K562 (cell line): ENCODE data around the gene EMD. TPM values are rescaled to one million over a fixed set of nuclear protein-coding genes. Genes with fewer than 3 reads are reported as not detected.
A peak's percentile ranks its signal among the peaks of the same experiment; 100 is the strongest.

Source experiments
- ATAC-seq: fragments of 200-7000 bp; cut with Tn5 transposase; 3 replicates; pipeline ENCODE4 v1.9.1; 2020; ENCODE audit warnings: moderate library complexity
- BruUV-seq: library from RNA; stranded (reverse); fragments of 400-500 nt; replicated peaks from 2 replicates; lab custom pipeline; 2021; lab: Mats Ljungman, UMichigan
- CTCF ChIA-PET: fragments of 300-600 bp; formaldehyde crosslinking; extraction: SDS; loops from one replicate; lab custom pipeline; 2021; ENCODE audit warnings: low intra/inter-chr PET ratio; lab: Yijun Ruan, JAX
- POLR2A ChIA-PET: fragments of 300-600, 350-650 bp; sonication (Branson Sonifier 250); formaldehyde crosslinking; extraction: SDS; loops from one replicate; lab custom pipeline; 2021; ENCODE audit warnings: antibody characterized with exemption, inconsistent platforms; lab: Yijun Ruan, JAX
- DNase-seq, 4 experiments: peaks; one replicate each; pipeline versions ENCODE4 v3.0.0 to v3.0.0-alpha.2; 2011 to 2018; ENCODE audit warnings: low spot score in 3 of 4, mixed read lengths in 3 of 4; ENCODE audit errors: extremely low read depth in 1 of 4
- FAIRE-seq: peaks from 2 replicates; lab custom pipeline; 2011; peaks lifted over from hg19 to GRCh38; lab: Jason Lieb, UNC
- H2AFZ ChIP-seq: 2 replicates; pipeline ENCODE4 v1.6.0; 2011; ENCODE audit warnings: low read depth, low read length, control low read depth, inconsistent platforms
- H3K27ac ChIP-seq: fragments of 200-600 bp; 3 replicates; pipeline ENCODE4 v1.8.0; 2011; ENCODE audit warnings: low read depth, mild to moderate bottlenecking, control low read depth, inconsistent platforms, low read length, moderate library complexity, mixed read lengths; ENCODE audit errors: extremely low read depth
- H3K27me3 ChIP-seq, 2 experiments: fragments of 300-600 bp in 1 of 2; 2 replicates in 1 of 2; 3 replicates in 1 of 2; pipeline versions ENCODE4 v1.6.0 to v1.8.0; 2011; ENCODE audit warnings: inconsistent platforms in 2 of 2, low read length in 2 of 2, mild to moderate bottlenecking in 1 of 2, mixed read lengths in 1 of 2, moderate library complexity in 1 of 2; ENCODE audit not compliant: control insufficient read depth in 2 of 2, insufficient read depth in 2 of 2
- H3K36me3 ChIP-seq: fragments of 300-600 bp; 3 replicates; pipeline ENCODE4 v1.8.0; 2011; ENCODE audit warnings: mild to moderate bottlenecking, low read length, inconsistent platforms; ENCODE audit not compliant: control insufficient read depth, insufficient read depth
- H3K4me1 ChIP-seq, 2 experiments: fragments of 200-600 bp in 1 of 2; replicated peaks in 1 of 2; 2 replicates in 1 of 2; 3 replicates in 1 of 2; pipeline versions ENCODE4 v1.5.1 to v1.8.0; 2011; ENCODE audit warnings: inconsistent platforms in 2 of 2, low read length in 2 of 2, mild to moderate bottlenecking in 1 of 2, mixed read lengths in 1 of 2, moderate library complexity in 1 of 2; ENCODE audit not compliant: control insufficient read depth in 2 of 2, insufficient read depth in 2 of 2
- H3K4me2 ChIP-seq: 2 replicates; pipeline ENCODE4 v1.6.1; 2011; ENCODE audit warnings: low read length, control low read depth, inconsistent platforms, mixed read lengths; ENCODE audit not compliant: insufficient read depth
- H3K4me3 ChIP-seq: fragments of 200-600 bp; sonication (generic), shearing (Covaris generic); 2 replicates; pipeline ENCODE4 v1.5.1; 2016; ENCODE audit warnings: control low read depth, inconsistent platforms
- H3K79me2 ChIP-seq: fragments of 200-600 bp; 3 replicates; pipeline ENCODE4 v1.8.0; 2011; ENCODE audit warnings: low read length, inconsistent platforms; ENCODE audit not compliant: control insufficient read depth, insufficient read depth
- H3K9ac ChIP-seq, 2 experiments: 2 replicates each; pipeline versions ENCODE4 v1.6.0 to v1.6.1; 2011; ENCODE audit warnings: low read depth in 2 of 2, low read length in 2 of 2, control low read depth in 1 of 2, inconsistent platforms in 1 of 2, mild to moderate bottlenecking in 1 of 2, mixed read lengths in 1 of 2; ENCODE audit not compliant: insufficient read depth in 1 of 2
- H3K9me1 ChIP-seq: one replicate; pipeline ENCODE4 v1.6.0; 2011; ENCODE audit warnings: inconsistent platforms, mild to moderate bottlenecking, low read length, moderate library complexity; ENCODE audit not compliant: control insufficient read depth, insufficient read depth
- H3K9me3 ChIP-seq: replicated peaks from 2 replicates; pipeline ENCODE4 v1.5.1; 2011; ENCODE audit warnings: low read depth, low read length, inconsistent platforms; ENCODE audit not compliant: control insufficient read depth, insufficient read depth
- H4K20me1 ChIP-seq: replicated peaks from 2 replicates; pipeline ENCODE4 v1.6.1; 2011; ENCODE audit warnings: low read length, inconsistent platforms, mixed read lengths; ENCODE audit not compliant: control insufficient read depth, insufficient read depth
- POLR2G ChIP-seq: fragments of 200-400 bp; formaldehyde crosslinking; IDR thresholded peaks from 2 replicates; pipeline ENCODE4 v1.6.1; 2017; ENCODE audit warnings: low read depth, mild to moderate bottlenecking, antibody characterized with exemption, low read length, moderate library complexity
- RBFOX2 ChIP-seq: fragments of 200-400 bp; formaldehyde crosslinking; IDR thresholded peaks from 2 replicates; pipeline ENCODE4 v1.6.1; 2017; ENCODE audit warnings: low read depth, mild to moderate bottlenecking, low read length, moderate library complexity
- RBM14 ChIP-seq: fragments of 200-400 bp; formaldehyde crosslinking; IDR thresholded peaks from 2 replicates; pipeline ENCODE4 v1.6.1; 2018; ENCODE audit warnings: low read depth, mild to moderate bottlenecking, low read length, moderate library complexity, borderline replicate concordance; ENCODE audit not compliant: insufficient read depth
- STAT5B ChIP-seq: fragments of 250-450 bp; sonication (Bioruptor Pico); IDR thresholded peaks from 2 replicates; pipeline ENCODE4 v1.8.0; 2021; ENCODE audit warnings: mild to moderate bottlenecking, inconsistent platforms
- WGBS: fragments of 100-300 bp; shearing (Covaris generic); methylation state at CpG from one replicate; pipeline ENCODE4 v1.1.6; 2016; ENCODE audit warnings: low coverage, mixed read lengths; ENCODE audit not compliant: insufficient coverage; ENCODE audit errors: missing lambda C conversion rate; 5-methylcytosine and 5-hydroxymethylcytosine counted together
- in situ Hi-C: fragments of 300-500 bp; cut with MboI; formaldehyde crosslinking; loops from 4 replicates; pipeline ENCODE4 v1.15.0; 2018; ENCODE audit warnings: inconsistent platforms, mixed read lengths
- intact Hi-C: fragments of 100-400 bp; cut with micrococcal nuclease; formaldehyde crosslinking; loops from 2 replicates; pipeline ENCODE4 v1.14.2; 2022
- polyA plus RNA-seq, 8 experiments: library from polyadenylated mRNA; depleted of rRNA in 4 of 8; stranded (reverse) in 5 of 8; unstranded in 3 of 8; fragments of >200 nt; fragmentation: Nextera tagmentation in 2 of 8; fragmentation: Illumina TruSeq in 1 of 8; extraction: Ambion mirVana in 2 of 8; extraction: Trizol in 1 of 8; gene quantifications; 2 replicates each; pipeline versions ENCODE4 v1.2.1 to v1.2.3, GENCODE V29; 2011 to 2014; ENCODE audit warnings: inconsistent platforms in 1 of 8, missing spikeins in 1 of 8
- total RNA-seq, 7 experiments: library from RNA; depleted of rRNA in 6 of 7; stranded (reverse); fragments of >200 nt in 6 of 7; fragmentation: Illumina TruSeq in 2 of 7; extraction: Trizol in 2 of 7; gene quantifications; 2 replicates each; pipeline versions ENCODE4 v1.2.1 to v1.2.3, GENCODE V29; 2011 to 2021; ENCODE audit warnings: low replicate concordance in 1 of 7

Gene EMD
- total and polyA plus RNA-seq, 9 of the 15 experiments (the other 6 are each of a cell fraction or from before 2014, with no cell fraction given) = 2.3 to 206 (median 61.9) TPM

GRCh38 chrX:154360155-154360713, 18.9 kb upstream of the EMD start:
- Histone ChIP-seq H3K9me1 (no peaks in the 10 kb centered on the region), H3K36me3 (peaks cover 94% of the 10 kb centered on the region; the same call in 2 of the 3 replicates), H2AFZ (no peak overlapping the region), H3K4me2 (no peak overlapping the region), H3K9ac (peak overlapping the region in 1 of 2 experiments; percentile 52; a peak in 1 of 4 replicates), H3K4me1 (peaks cover 0 to 21% of the 10 kb centered on the region in 2 experiments; a peak in 1 of 5 replicates), H3K27ac (no peak overlapping the region), H3K9me3 (no peaks in the 10 kb centered on the region), H3K27me3 (no peaks in the 10 kb centered on the region), H3K79me2 (peaks cover 3% of the 10 kb centered on the region; the same call in 2 of the 3 replicates), H4K20me1 (no peaks in the 10 kb centered on the region), H3K4me3 (no peak overlapping the region)
- POLR2A ChIA-PET = no interaction called here
- intact Hi-C loops (no loop called here), in situ Hi-C loops (no loop called here)
- no peak for DNase-seq
- FAIRE-seq = no peak
- ATAC-seq = no peak
- TF ChIP-seq POLR2G = peak; percentile 47
- no peak for TF ChIP-seq RBM14
- TF ChIP-seq RBFOX2 = peak; percentile 31
- no peak for TF ChIP-seq STAT5B
- WGBS = 96% methylated on average over 11 of the region's 34 CpGs
- no TSS peak for BruUV-seq
- CTCF ChIA-PET = no interaction called here
